B cell (primary cell): ENCODE measurements around the gene WDR48. TPM values are rescaled to one million over a fixed set of nuclear protein-coding genes. Genes with fewer than 3 reads are reported as not detected.

Experiments used
- ATAC-seq: fragments of 200-7000 bp; cut with Tn5 transposase; one replicate; pipeline ENCODE4 v1.10.0; 2021; ENCODE audit warnings: low read depth, mild to moderate bottlenecking, moderate number of reproducible peaks, moderate library complexity
- CTCF ChIA-PET: fragments of 350-600 bp; sonication (Branson Sonifier 250); formaldehyde crosslinking; loops from one replicate; lab custom pipeline; 2021; ENCODE audit warnings: antibody characterized with exemption, inconsistent platforms; lab: Charles Lee
- POLR2A ChIA-PET: fragments of 350-600 bp; sonication (Branson Sonifier 250); formaldehyde crosslinking; loops from one replicate; lab custom pipeline; 2021; ENCODE audit warnings: antibody characterized with exemption; lab: Charles Lee
- DNase-seq: peaks from one replicate; pipeline ENCODE4 v3.0.0; 2013
- H2AFZ ChIP-seq: 2 replicates; pipeline ENCODE4 v1.6.1; 2012; ENCODE audit warnings: mild to moderate bottlenecking, low read depth, low read length; ENCODE audit not compliant: insufficient read depth, poor library complexity, severe bottlenecking
- H3K27ac ChIP-seq, 2 donors: 1 replicate in 1 of 2; 2 replicates in 1 of 2; pipeline ENCODE4 v1.5.1; 2012 to 2013; ENCODE audit warnings: low read length in 2 of 2, mild to moderate bottlenecking in 2 of 2, moderate library complexity in 1 of 2
- H3K27me3 ChIP-seq, 4 experiments: fragments of 200-600 bp in 1 of 4; sonication (generic) in 1 of 4; replicated peaks in 1 of 4; 1 replicate in 2 of 4; 2 replicates in 2 of 4; pipeline versions ENCODE4 v1.6.1 to v1.7.0; 2013 to 2016; ENCODE audit warnings: low read length in 3 of 4, mild to moderate bottlenecking in 2 of 4, mixed read lengths in 1 of 4, moderate library complexity in 1 of 4; ENCODE audit not compliant: insufficient read depth in 4 of 4, control insufficient read depth in 3 of 4; ENCODE audit errors: control extremely low read depth in 1 of 4
- H3K36me3 ChIP-seq, 2 experiments: replicated peaks in 1 of 2; 1 replicate in 1 of 2; 2 replicates in 1 of 2; pipeline versions ENCODE4 v1.6.1 to v1.7.1; 2013; ENCODE audit warnings: low read length in 1 of 2; ENCODE audit not compliant: insufficient read depth in 2 of 2, control insufficient read depth in 1 of 2; ENCODE audit errors: control extremely low read depth in 1 of 2, extremely low read depth in 1 of 2
- H3K4me1 ChIP-seq, 2 donors: fragments of 200-600 bp in 1 of 2; sonication (generic) in 1 of 2; 1 replicate in 1 of 2; 2 replicates in 1 of 2; pipeline versions ENCODE4 v1.5.1 to v1.6.1; 2013 to 2017; ENCODE audit warnings: low read length in 2 of 2; ENCODE audit not compliant: control insufficient read depth in 2 of 2, insufficient read depth in 2 of 2
- H3K4me2 ChIP-seq: replicated peaks from 2 replicates; pipeline ENCODE3; 2012; ENCODE audit warnings: mild to moderate bottlenecking, low read depth, low read length; ENCODE audit not compliant: poor library complexity, severe bottlenecking
- H3K4me3 ChIP-seq, 5 experiments: fragments of 200-600 bp in 1 of 5; sonication (generic) in 1 of 5; 1 replicate in 3 of 5; 2 replicates in 2 of 5; pipeline versions ENCODE4 v1.5.1 to v1.7.0; 2011 to 2016; ENCODE audit warnings: low read length in 4 of 5, mild to moderate bottlenecking in 4 of 5, low read depth in 2 of 5, control low read depth in 1 of 5, moderate library complexity in 1 of 5; ENCODE audit not compliant: insufficient read depth in 1 of 5; ENCODE audit errors: control extremely low read depth in 1 of 5, extremely low read depth in 1 of 5
- H3K79me2 ChIP-seq: fragments of 200-600 bp; sonication (generic); one replicate; pipeline ENCODE4 v1.6.0; 2016; ENCODE audit warnings: low read length; ENCODE audit not compliant: control insufficient read depth, insufficient read depth
- H3K9ac ChIP-seq: fragments of 200-600 bp; sonication (generic); 2 replicates; pipeline ENCODE4 v1.6.1; 2017; ENCODE audit warnings: mild to moderate bottlenecking, low read length, moderate library complexity
- H3K9me3 ChIP-seq, 3 donors: one replicate each; pipeline versions ENCODE4 v1.6.1 to v1.7.1; 2013; ENCODE audit warnings: low read length in 2 of 3; ENCODE audit not compliant: control insufficient read depth in 2 of 3, insufficient read depth in 1 of 3; ENCODE audit errors: control extremely low read depth in 1 of 3
- H4K20me1 ChIP-seq: 2 replicates; pipeline ENCODE4 v1.6.0; 2012; ENCODE audit warnings: mild to moderate bottlenecking, low read length; ENCODE audit not compliant: insufficient read depth, control insufficient read depth, poor library complexity, severe bottlenecking
- H3K27ac Mint-ChIP-seq: one replicate; pipeline ENCODE4 v1.8.0; 2021; ENCODE audit warnings: mixed read lengths
- H3K27me3 Mint-ChIP-seq: one replicate; pipeline ENCODE4 v1.8.0; 2021; ENCODE audit warnings: mixed read lengths
- H3K4me1 Mint-ChIP-seq: one replicate; pipeline ENCODE4 v1.8.0; 2021; ENCODE audit warnings: mixed read lengths
- H3K4me3 Mint-ChIP-seq: one replicate; pipeline ENCODE4 v1.8.0; 2021; ENCODE audit warnings: mixed read lengths
- H3K9me3 Mint-ChIP-seq: one replicate; pipeline ENCODE4 v1.8.0; 2022; ENCODE audit warnings: mixed read lengths; ENCODE audit not compliant: insufficient read depth
- CTCF ChIP-seq: fragments of 200-600 bp; IDR thresholded peaks from one replicate; pipeline ENCODE4 v1.8.0; 2022; ENCODE audit warnings: antibody characterized with exemption, mild to moderate bottlenecking
- EZH2 ChIP-seq: IDR thresholded peaks from 2 replicates; pipeline ENCODE4 v1.6.1; 2012; ENCODE audit warnings: borderline replicate concordance, low read depth, mild to moderate bottlenecking, moderate library complexity, low read length; ENCODE audit not compliant: insufficient read depth, poor library complexity, severe bottlenecking
- WGBS: methylation state at CpG from one replicate; pipeline ENCODE4 v1.1.5; 2013; ENCODE audit warnings: missing lambda C conversion rate; ENCODE audit not compliant: insufficient coverage; 5-methylcytosine and 5-hydroxymethylcytosine counted together
- intact Hi-C: fragments of 100-400 bp; cut with micrococcal nuclease; formaldehyde crosslinking; loops from one replicate; pipeline ENCODE4 v1.10.0; 2022
- polyA plus RNA-seq: library from polyadenylated mRNA; depleted of rRNA; stranded (reverse); fragments of >200 nt; gene quantifications from 2 replicates; pipeline ENCODE4 v1.2.3, GENCODE V29; 2012
- total RNA-seq, 2 donors: library from RNA; stranded (reverse); fragments of 120-200 nt in 1 of 2; gene quantifications; 1 replicate in 1 of 2; 2 replicates in 1 of 2; pipeline versions ENCODE4 v1.2.3 to v1.2.4, GENCODE V29; 2013 to 2022

Gene WDR48
- total and polyA plus RNA-seq, 2 donors (not counting 1 experiment from before 2014, with no cell fraction given), result 20.8 to 68.6 TPM

- ChIA-PET POLR2A (no interaction called here), CTCF (interaction anchor here (2.0 to 2.7 kb wide), 2 partner anchors 11 to 157 kb away, joined by 5 to 9 read pairs; no protein-coding TSS in a partner anchor)
- H3K4me1 Mint-ChIP-seq, result no peaks in the 10 kb centered on the region
- Histone ChIP-seq H4K20me1 (peaks cover 2% of the 10 kb centered on the region), H2AFZ (no peak overlapping the region), H3K27me3 (no peaks in the 10 kb centered on the region), H3K36me3 (peaks cover 0 to 51% of the 10 kb centered on the region in 2 experiments), H3K27ac (no peak overlapping the region), H3K79me2 (no peaks in the 10 kb centered on the region), H3K9ac (no peak overlapping the region), H3K4me1 (peaks cover 0 to under 1% of the 10 kb centered on the region in 2 donors), H3K4me3 (no peak overlapping the region), H3K9me3 (no peaks in the 10 kb centered on the region), H3K4me2 (no peak overlapping the region)
- TF ChIP-seq EZH2 (no peak), CTCF (no peak)
- H3K9me3 Mint-ChIP-seq, result no peaks in the 10 kb centered on the region
- no peaks in the 10 kb centered on the region for H3K27me3 Mint-ChIP-seq
- no peak for DNase-seq
- WGBS, result 92% methylated on average over 6 of the region's 8 CpGs
- no peak overlapping the region for H3K27ac Mint-ChIP-seq
- intact Hi-C loops, result no loop called here
- no peak for ATAC-seq
- no peak overlapping the region for H3K4me3 Mint-ChIP-seq
These were observed 83.5 kb downstream of the WDR48 start for GRCh38 chr3:39135170-39135805.
